GM13976 (cell line): ENCODE measurements around the gene CCT5.

Experiments
- DNase-seq: peaks from one replicate; pipeline ENCODE4 v3.0.0; 2012; ENCODE audit warnings: low spot score
- CTCF ChIP-seq: IDR thresholded peaks from 2 replicates; pipeline ENCODE4 v1.5.1; 2012; ENCODE audit warnings: borderline replicate concordance, mild to moderate bottlenecking; ENCODE audit not compliant: insufficient read depth; ENCODE audit errors: extremely low read depth, missing control alignments, control extremely low read depth
- in situ Hi-C: fragments of 300-500 bp; cut with MboI; formaldehyde crosslinking; loops from one replicate; pipeline ENCODE4 v1.12.0; 2022; ENCODE audit warnings: low sequenced_read_pairs, mixed read lengths, inconsistent platforms; ENCODE audit not compliant: unreplicated experiment

CCT5 gene

DNA sequence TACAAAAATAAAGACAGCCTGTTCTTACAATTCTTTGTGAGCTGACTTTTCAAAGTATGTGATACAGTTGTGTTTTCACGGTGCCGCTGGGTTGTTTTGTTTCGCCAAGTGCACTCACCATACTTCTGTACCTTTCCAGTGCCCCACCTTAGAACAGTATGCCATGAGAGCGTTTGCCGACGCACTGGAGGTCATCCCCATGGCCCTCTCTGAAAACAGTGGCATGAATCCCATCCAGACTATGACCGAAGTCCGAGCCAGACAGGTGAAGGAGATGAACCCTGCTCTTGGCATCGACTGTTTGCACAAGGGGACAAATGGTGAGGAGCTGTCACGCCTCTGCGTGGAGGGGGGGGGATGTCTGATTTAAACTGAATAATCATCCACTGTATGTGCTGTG lies 12.9 kb downstream of the CCT5 start:
- no peak for DNase-seq
- no peak for TF ChIP-seq CTCF
- in situ Hi-C loops = no loop called here

DNA sequence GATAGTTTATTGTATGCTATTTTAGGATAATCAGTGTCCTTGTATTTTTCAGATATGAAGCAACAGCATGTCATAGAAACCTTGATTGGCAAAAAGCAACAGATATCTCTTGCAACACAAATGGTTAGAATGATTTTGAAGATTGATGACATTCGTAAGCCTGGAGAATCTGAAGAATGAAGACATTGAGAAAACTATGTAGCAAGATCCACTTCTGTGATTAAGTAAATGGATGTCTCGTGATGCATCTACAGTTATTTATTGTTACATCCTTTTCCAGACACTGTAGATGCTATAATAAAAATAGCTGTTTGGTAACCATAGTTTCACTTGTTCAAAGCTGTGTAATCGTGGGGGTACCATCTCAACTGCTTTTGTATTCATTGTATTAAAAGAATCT lies 14.5 kb downstream of the CCT5 start:
- no peak for TF ChIP-seq CTCF
- DNase-seq = no peak
- in situ Hi-C loops = no loop called here

GRCh38 chr5:10265245-10266109 lies 15.4 kb downstream of the CCT5 start:
- in situ Hi-C loops = no loop called here
- TF ChIP-seq CTCF = no peak
- no peak for DNase-seq

DNA sequence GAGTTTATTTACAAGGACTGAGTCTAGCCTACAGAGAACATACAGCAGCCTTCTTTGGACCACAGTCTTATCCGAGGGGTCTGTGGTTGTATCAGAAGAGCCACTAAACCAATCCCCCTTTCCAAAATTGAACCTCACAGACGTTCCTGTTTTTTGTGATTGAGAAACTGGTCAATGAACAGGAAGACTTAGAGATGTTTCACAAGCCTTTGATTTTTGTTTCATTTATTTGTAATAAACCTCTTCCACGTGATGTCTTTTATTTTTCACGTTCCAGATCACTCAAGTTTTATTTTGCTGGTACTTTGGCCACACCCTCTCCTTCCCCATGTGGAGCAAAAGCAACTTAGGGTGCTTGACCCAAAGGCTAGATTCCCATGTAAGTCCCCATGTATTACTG lies 16.1 kb downstream of the CCT5 start:
- DNase-seq = no peak
- no peak for TF ChIP-seq CTCF
- in situ Hi-C loops = no loop called here

DNA sequence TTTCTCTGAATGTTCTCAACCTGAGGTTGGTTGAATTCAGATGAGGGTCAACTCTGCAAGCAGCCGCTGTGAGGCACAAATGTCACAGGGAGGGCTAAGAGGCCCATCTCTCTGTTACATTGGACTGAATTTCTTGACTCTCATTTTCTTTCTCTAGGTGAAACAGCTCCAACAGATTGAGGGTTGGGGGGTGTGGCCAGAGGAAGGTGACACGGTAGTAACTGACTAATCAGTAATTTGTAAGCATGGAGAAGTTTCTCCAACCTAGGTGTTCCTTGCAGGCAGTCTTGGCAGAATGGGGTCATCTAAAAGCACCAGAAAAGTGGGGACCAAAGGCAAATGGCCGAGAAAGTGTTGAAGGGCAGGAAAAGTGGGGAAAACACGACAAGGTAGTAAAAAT lies 16.8 kb downstream of the CCT5 start:
- in situ Hi-C loops = no loop called here
- TF ChIP-seq CTCF = no peak
- no peak for DNase-seq

DNA sequence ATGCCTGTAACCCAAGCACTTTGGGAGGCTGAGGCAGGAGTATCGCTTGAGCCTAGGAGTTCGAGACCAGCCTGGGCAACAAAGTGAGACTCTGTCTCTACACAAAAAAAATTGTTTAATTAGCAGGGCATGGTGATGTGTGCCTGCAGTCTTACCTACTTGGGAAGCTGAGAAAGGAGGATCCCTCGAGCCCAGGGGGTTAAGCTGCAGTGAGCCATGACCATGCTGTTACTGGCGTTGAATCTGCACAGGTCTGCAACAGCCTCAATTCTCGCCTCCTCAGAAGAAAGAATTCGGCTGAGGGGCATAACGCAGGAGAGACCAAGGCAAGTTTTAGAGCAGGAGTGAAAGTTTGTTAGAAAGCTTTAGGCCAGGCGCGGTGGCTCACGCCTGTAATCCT lies 18.0 kb downstream of the CCT5 start:
- DNase-seq = no peak
- in situ Hi-C loops = no loop called here
- TF ChIP-seq CTCF = no peak
